ENCODE measurements around the gene REM2. TPM values are rescaled to one million over a fixed set of nuclear protein-coding genes. Genes with fewer than 3 reads are reported as not detected.

Gene REM2
- total RNA-seq, 1 experiment from 2014 or later = 0.18 TPM

DNA sequence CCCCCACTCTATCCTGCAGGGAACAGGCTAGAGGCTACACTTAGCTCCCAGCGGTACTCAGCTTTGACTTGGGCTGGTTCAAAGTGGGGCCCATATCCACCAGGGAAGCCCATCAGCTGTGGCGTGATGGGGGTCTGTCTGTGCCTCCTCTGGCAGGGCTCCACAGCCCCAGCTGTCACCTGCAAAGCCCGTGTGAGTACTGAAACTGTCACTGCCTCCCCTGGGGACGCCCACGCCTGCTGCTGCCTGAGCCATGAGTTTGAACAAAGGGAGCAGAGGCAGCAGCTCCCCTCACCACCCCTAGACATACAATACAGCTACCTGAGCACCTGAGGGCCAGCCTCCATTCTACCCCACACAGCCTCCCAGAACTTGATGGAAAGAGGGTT lies 5.0 kb downstream of the REM2 start:
- DNase-seq (ENCODE audit: low read depth, low spot score) (no peak), ATAC-seq (no peak)
- H3K36me3 ChIP-seq (ENCODE audit: control insufficient read depth, insufficient read depth, low read length) = no peaks in the 10 kb centered on the region
- POLR2A ChIA-PET = no interaction called here
- CTCF ChIA-PET = no interaction called here
- H3K27me3 ChIP-seq (ENCODE audit: control insufficient read depth, insufficient read depth, low read length) = no peaks in the 10 kb centered on the region
- peaks cover 5% of the 10 kb centered on the region; the same call in 1 of the 2 replicates for H3K4me1 ChIP-seq (ENCODE audit: control insufficient read depth, insufficient read depth, low read length)
- no TSS peak for BruUV-seq (replicated peaks)
- H3K4me3 ChIP-seq (ENCODE audit: low read depth in 2 of 2, low read length in 2 of 2) = peak overlapping the region; percentile 53 to 78
- in situ Hi-C loops (cut with HindIII; ENCODE audit: low pct_unique_long_range_greater_than_20kb, low sequenced_read_pairs) = no loop called here
- TF ChIP-seq SIN3A (IDR thresholded peaks at IDR 0.05; ENCODE audit: borderline replicate concordance, insufficient read depth, low read depth, low read length) (no peak), REST (IDR thresholded peaks at IDR 0.05; ENCODE audit: insufficient read depth in 1 of 2, low read depth in 2 of 2, low read length in 1 of 2) (no peak), POLR2AphosphoS5 (IDR thresholded peaks at IDR 0.05; ENCODE audit: low read depth, low read length) (no peak), TCF7L2 (IDR thresholded peaks at IDR 0.05; ENCODE audit: low read depth, low read length) (no peak)
- TF ChIP-seq, protein P1, sequence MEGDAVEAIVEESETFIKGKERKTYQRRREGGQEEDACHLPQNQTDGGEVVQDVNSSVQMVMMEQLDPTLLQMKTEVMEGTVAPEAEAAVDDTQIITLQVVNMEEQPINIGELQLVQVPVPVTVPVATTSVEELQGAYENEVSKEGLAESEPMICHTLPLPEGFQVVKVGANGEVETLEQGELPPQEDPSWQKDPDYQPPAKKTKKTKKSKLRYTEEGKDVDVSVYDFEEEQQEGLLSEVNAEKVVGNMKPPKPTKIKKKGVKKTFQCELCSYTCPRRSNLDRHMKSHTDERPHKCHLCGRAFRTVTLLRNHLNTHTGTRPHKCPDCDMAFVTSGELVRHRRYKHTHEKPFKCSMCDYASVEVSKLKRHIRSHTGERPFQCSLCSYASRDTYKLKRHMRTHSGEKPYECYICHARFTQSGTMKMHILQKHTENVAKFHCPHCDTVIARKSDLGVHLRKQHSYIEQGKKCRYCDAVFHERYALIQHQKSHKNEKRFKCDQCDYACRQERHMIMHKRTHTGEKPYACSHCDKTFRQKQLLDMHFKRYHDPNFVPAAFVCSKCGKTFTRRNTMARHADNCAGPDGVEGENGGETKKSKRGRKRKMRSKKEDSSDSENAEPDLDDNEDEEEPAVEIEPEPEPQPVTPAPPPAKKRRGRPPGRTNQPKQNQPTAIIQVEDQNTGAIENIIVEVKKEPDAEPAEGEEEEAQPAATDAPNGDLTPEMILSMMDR (IDR thresholded peaks at IDR 0.05) = no peak
- H3K9me3 ChIP-seq (ENCODE audit: control insufficient read depth, insufficient read depth, low read depth, low read length) = no peaks in the 10 kb centered on the region
- H3K27ac ChIP-seq (ENCODE audit: low read length) = peak overlapping the region; percentile 75; the same call in 1 of the 2 replicates
- intact Hi-C loops (cut with micrococcal nuclease; ENCODE audit: unreplicated experiment) = no loop called here

DNA sequence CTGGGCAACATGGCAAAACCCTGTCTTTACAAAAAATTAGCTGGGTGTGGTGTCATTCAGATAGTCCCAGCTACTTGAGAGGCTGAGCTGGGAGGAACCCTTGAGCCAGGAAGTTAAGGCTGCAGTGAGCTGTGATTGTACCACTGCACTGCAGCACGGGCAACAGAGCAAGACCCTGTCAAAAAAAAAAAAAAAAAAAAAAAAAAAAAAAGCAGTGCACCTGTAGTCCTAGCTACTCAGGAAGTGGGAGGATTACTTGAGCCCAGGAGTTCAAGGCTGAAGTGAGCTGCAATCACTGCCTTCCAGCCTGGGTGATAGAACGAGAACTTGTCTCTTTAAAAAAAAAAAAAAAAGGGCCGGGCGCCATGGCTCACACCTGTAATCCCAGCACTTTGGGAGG lies 5.6 kb downstream of the REM2 start:
- Histone ChIP-seq H3K27ac (ENCODE audit: low read length) (no peak overlapping the region), H3K4me3 (ENCODE audit: low read depth in 2 of 2, low read length in 2 of 2) (no peak overlapping the region), H3K36me3 (ENCODE audit: control insufficient read depth, insufficient read depth, low read length) (no peaks in the 10 kb centered on the region), H3K27me3 (ENCODE audit: control insufficient read depth, insufficient read depth, low read length) (no peaks in the 10 kb centered on the region), H3K4me1 (ENCODE audit: control insufficient read depth, insufficient read depth, low read length) (peaks cover 5% of the 10 kb centered on the region; the same call in 1 of the 2 replicates), H3K9me3 (ENCODE audit: control insufficient read depth, insufficient read depth, low read depth, low read length) (no peaks in the 10 kb centered on the region)
- TF ChIP-seq, protein P1 (IDR thresholded peaks at IDR 0.05) = no peak
- TF ChIP-seq TCF7L2 (IDR thresholded peaks at IDR 0.05; ENCODE audit: low read depth, low read length) (no peak), SIN3A (IDR thresholded peaks at IDR 0.05; ENCODE audit: borderline replicate concordance, insufficient read depth, low read depth, low read length) (no peak), REST (IDR thresholded peaks at IDR 0.05; ENCODE audit: insufficient read depth in 1 of 2, low read depth in 2 of 2, low read length in 1 of 2) (no peak), POLR2AphosphoS5 (IDR thresholded peaks at IDR 0.05; ENCODE audit: low read depth, low read length) (no peak)
- ChIA-PET POLR2A (interaction anchor here (0.7 kb wide), 1 partner anchor 1021 kb away, joined by 14 read pairs; no protein-coding TSS in a partner anchor), CTCF (no interaction called here)
- in situ Hi-C loops (cut with HindIII; ENCODE audit: low pct_unique_long_range_greater_than_20kb, low sequenced_read_pairs) = no loop called here
- BruUV-seq (replicated peaks) = no TSS peak
- DNase-seq (ENCODE audit: low read depth, low spot score) = no peak
- intact Hi-C loops (cut with micrococcal nuclease; ENCODE audit: unreplicated experiment) = no loop called here
- ATAC-seq = no peak
